ENCODE measurements around the gene TMEM174.
"Not testable (repeated sequence)": the region's sequence is repeated elsewhere in the genome, so short reads cannot be mapped to it uniquely, and the experiment has no call there.

The TMEM174 gene

GRCh38 chr5:73218552-73219171 lies 45.7 kb downstream of the TMEM174 start:
- in situ Hi-C loops (cut with MboI; ENCODE audit: low sequenced_read_pairs), result no loop called here

DNA sequence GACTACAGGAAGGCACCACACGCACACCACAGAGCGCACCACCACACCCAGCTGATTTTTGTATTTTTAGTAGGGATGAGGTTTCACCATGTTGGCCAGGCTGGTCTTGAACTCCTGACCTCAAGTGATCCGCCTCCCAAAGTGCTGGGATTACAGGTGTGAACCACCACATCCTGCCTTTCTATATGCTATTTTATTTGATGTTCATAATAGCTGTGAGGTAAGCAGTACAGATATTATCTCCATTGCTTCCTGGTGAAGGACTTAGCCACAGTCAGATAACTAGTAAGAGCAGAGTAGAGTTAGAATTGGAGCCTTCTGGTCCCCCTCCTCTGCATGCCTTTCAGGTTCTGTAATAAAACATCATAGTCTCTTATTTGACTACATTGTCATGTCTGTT lies 46.3 kb downstream of the TMEM174 start:
- in situ Hi-C loops (cut with MboI; ENCODE audit: low sequenced_read_pairs), result not testable (repeated sequence)

GRCh38 chr5:73221161-73221560 lies 48.2 kb downstream of the TMEM174 start:
- in situ Hi-C loops (cut with MboI; ENCODE audit: low sequenced_read_pairs), result no loop called here

DNA sequence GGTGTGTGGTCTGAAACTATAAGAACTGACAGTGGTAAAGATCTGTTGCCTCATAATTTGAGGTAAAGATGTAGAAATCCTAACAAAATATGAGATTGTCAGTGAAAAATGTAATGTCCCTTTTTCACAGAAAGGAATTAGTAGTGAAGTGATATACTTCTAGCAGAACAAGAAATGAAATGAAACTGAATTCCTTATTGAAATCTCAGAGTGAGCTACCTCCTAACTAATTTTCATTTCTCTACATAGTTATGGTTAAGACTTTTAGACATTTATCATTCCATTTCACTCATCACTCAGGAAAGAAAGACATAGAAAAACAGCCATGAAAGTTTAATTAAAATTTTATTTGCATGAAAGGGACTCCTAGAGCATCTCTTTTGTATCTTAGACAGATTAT lies 48.7 kb downstream of the TMEM174 start:
- in situ Hi-C loops (cut with MboI; ENCODE audit: low sequenced_read_pairs), result no loop called here

DNA sequence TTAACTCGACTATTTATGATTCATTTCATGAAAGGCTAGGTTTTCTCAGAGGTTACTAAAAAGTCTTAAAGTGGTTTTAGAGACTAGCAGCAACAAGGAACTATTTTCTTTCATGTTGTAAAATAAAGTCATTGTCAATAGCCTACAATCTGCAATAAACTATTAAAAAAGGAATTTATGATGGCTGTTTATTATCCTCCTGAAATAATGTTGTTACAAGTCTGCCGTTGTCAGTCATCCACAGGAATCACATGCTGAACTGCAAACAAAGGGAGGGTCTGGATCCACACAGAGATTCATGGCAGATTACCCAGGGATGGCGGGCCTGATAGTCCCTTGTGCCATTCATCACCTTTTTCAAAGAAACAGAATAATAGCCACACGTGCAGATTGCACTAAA lies 49.2 kb downstream of the TMEM174 start:
- in situ Hi-C loops (cut with MboI; ENCODE audit: low sequenced_read_pairs), result no loop called here
